ENCODE measurements around the gene CBFB.

CBFB gene

DNA sequence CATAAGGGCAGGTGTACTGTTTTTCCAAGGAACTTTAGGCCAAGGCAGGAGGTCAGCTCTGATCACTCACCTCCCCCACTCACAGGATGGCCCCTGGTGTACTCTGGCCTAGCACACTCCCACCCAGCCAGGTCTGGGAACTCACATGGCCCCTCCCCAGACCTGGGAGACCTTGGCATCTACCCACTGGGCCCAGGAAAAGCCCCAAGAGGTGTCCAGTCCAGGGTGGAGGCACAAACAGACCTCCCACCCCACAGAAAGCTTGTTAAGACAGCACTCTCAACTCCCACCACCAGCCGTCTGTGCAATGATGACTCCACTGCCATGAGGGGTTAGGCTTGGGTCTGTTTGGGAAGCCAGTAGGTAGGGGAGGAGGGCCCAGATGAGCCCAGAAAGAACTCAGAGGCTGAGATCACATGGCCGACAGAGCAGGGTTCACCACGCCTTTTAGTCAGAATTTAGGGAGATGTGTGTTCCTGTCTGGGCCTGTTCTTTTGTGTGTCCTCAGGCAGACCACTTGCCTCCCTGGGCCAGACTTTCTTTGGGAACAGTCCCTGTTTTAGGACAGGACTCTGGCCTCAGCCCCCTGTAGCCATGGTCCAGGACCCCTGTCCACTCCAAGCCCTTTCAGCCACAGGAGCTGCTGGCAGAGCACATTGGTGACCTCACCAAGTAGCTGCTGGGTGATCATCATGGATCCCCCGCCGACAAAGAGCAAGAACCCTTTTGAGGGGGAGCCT, 12.1 kb upstream of the CBFB start:
- ChIA-PET CTCF (interaction anchor here (1.0 to 8.7 kb wide), 37 partner anchors 8 to 217 kb away, joined by 3 to 207 read pairs (median 10); partner anchors contain the start of genes B3GNT9, CBFB, CES3 and EXOC3L1), POLR2A (interaction anchor here (0.6 kb wide), 1 partner anchor 119 kb away, joined by 3 read pairs; no protein-coding TSS in a partner anchor)
- TF ChIP-seq, protein P1, sequence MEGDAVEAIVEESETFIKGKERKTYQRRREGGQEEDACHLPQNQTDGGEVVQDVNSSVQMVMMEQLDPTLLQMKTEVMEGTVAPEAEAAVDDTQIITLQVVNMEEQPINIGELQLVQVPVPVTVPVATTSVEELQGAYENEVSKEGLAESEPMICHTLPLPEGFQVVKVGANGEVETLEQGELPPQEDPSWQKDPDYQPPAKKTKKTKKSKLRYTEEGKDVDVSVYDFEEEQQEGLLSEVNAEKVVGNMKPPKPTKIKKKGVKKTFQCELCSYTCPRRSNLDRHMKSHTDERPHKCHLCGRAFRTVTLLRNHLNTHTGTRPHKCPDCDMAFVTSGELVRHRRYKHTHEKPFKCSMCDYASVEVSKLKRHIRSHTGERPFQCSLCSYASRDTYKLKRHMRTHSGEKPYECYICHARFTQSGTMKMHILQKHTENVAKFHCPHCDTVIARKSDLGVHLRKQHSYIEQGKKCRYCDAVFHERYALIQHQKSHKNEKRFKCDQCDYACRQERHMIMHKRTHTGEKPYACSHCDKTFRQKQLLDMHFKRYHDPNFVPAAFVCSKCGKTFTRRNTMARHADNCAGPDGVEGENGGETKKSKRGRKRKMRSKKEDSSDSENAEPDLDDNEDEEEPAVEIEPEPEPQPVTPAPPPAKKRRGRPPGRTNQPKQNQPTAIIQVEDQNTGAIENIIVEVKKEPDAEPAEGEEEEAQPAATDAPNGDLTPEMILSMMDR (IDR thresholded peaks at IDR 0.05; ENCODE audit: control extremely low read depth, extremely low read depth, low read depth, missing control alignments), result no peak
- no peak for DNase-seq (ENCODE audit: extremely low spot score)

DNA sequence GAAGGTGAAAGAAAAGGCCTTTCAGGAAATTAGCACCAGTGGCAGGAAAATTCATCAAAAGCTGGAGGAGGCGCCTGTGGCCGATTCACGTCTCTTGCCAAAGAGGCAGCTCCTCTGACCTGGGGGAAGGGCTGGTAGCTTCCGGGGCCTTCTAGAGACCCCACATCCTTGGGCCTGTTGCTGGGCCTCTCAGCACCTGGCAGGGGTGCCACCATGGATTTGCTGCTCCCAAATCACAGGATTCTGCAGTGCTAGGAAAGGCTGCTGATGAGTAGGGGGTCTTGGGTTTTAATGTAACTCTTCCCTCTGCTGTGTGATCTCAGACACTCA, 11.6 kb upstream of the CBFB start:
- ChIA-PET CTCF (interaction anchor here (0.6 to 8.7 kb wide), 55 partner anchors 8 to 384 kb away, joined by 3 to 207 read pairs (median 7); partner anchors contain the start of genes B3GNT9, CBFB, CES3 and EXOC3L1), POLR2A (interaction anchor here (0.5 to 1.0 kb wide), 3 partner anchors 122 to 1067 kb away, joined by 4 to 10 read pairs (median 4); partner anchors contain the start of gene B3GNT9)
- TF ChIP-seq, protein P1 (IDR thresholded peaks at IDR 0.05; ENCODE audit: control extremely low read depth, extremely low read depth, low read depth, missing control alignments), result no peak
- DNase-seq (ENCODE audit: extremely low spot score), result no peak

DNA sequence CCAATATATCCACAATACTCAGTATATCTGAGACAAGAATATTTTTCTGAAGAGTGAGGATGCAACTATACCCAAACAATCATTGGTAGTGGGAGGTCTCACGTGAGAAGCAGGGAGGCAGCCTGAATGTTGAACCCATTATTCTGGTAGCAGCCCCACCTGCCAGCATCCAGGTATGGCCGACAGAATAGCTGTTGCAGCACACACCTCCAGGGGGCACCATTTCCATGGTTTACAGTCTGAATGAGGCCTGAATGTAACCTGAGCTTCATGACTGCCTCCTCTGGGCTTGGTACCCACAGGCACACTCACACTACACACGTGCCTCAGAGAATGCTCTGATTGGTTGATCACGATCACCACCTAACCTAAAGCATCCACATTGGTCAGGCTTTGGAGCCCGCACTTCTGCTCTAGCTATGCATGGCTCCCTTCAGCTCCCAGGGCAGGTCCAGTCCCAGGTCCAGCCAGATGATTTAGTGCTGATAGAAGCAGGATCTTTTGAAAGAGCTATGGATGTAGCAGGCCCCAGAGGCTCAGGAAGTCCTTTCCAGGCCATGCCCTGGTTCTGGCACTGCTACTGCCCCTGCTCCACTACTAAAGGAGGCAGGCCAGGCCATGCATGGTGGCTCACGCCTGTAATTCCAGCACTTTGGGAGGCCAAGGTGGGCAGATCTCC, 11.0 kb upstream of the CBFB start:
- CTCF ChIA-PET, result interaction anchor here (0.6 to 8.7 kb wide), 68 partner anchors 9 to 384 kb away, joined by 3 to 207 read pairs (median 6); partner anchors contain the start of genes B3GNT9, CBFB, CES3 and EXOC3L1
- TF ChIP-seq, protein P1 (IDR thresholded peaks at IDR 0.05; ENCODE audit: control extremely low read depth, extremely low read depth, low read depth, missing control alignments), result peak; percentile 86
- POLR2A ChIA-PET, result interaction anchor here (0.5 to 1.0 kb wide), 3 partner anchors 121 to 1067 kb away, joined by 4 to 10 read pairs (median 4); partner anchors contain the start of gene B3GNT9
- peak; percentile 83 for DNase-seq (ENCODE audit: extremely low spot score)

DNA sequence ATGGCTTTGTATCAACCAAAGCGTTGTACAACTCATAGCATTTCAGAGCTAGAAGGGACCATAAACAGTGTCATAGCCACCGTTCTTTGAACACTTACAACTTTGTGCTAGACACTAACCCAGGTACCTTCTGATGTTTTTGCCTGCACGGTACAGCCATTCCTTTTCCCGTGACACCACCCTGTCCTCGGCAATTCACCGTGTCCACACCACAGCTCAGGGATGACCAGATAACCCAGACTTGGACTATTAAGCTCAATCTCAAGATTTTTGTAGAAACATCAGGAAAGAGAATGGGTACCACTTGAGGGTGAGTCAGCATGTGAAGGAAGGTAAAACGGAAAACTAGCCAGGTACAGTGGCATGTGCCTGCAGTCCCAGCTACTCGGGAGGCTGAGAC, 9.8 kb upstream of the CBFB start:
- ChIA-PET CTCF (interaction anchor here (1.0 to 8.7 kb wide), 26 partner anchors 8 to 209 kb away, joined by 3 to 207 read pairs (median 12); partner anchors contain the start of genes B3GNT9, CBFB, CES3 and FBXL8), POLR2A (no interaction called here)
- TF ChIP-seq, protein P1 (IDR thresholded peaks at IDR 0.05; ENCODE audit: control extremely low read depth, extremely low read depth, low read depth, missing control alignments), result no peak
- peak; percentile 1 for DNase-seq (ENCODE audit: extremely low spot score)

DNA sequence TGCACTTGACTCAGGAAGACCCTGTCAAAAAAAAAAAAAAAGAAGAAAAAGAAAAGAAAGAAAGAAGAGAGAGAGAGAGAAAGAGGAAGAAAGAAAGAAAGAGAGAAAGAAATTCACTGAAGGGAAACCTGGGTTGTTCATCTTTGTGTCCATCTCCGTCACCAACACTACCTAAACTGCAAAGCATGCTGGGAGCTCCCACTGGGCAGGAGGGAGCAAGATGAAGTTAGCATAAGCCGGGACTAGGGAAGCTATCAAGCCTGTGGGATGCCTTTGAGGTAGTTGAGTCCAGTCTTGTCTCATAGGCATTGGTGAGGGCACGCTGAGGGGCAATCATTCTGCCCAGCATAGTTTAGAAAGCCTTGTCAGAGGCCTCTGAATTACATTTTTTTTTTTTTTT, 7.6 kb upstream of the CBFB start:
- TF ChIP-seq, protein P1 (IDR thresholded peaks at IDR 0.05; ENCODE audit: control extremely low read depth, extremely low read depth, low read depth, missing control alignments), result no peak
- POLR2A ChIA-PET, result no interaction called here
- DNase-seq (ENCODE audit: extremely low spot score), result no peak
- CTCF ChIA-PET, result interaction anchor here (8.2 kb wide), 1 partner anchor 134 kb away, joined by 207 read pairs; the partner anchor contains the start of genes B3GNT9, FBXL8 and TRADD

DNA sequence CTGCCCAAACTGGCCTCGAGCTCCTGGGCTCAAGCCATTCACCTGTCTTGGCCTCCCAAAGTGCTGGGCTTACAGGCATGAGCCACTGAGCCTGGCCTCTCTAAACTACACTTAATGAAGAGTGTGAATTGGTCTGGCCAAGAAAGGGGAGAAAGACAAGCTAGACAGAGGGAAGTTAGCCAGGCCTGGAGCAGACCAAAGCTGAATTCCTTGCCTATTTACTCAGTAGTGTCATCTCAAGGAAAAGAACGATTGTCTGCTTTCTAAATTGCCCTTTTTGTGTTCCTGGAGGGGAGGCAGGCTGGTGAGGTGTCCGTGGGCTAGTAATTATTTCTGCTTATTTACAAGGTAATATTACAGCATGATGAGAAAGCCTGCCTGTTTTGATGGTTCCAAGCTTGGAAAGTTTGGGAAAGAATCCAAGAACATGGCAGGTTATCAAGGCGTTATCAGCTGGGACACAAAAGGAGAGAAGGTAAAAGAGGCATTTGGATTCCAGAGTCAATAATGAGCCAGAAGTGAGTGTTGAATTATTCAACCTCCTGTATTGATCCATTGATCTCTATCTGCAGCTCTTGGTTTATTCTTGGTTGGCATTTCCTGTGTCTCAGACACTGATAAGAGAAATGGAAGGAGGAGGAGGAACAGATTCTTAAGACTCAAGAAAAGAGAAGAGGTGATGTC, 6.3 kb upstream of the CBFB start:
- TF ChIP-seq, protein P1 (IDR thresholded peaks at IDR 0.05; ENCODE audit: control extremely low read depth, extremely low read depth, low read depth, missing control alignments), result no peak
- ChIA-PET CTCF (interaction anchor here (0.8 to 8.2 kb wide), 6 partner anchors 9 to 163 kb away, joined by 3 to 207 read pairs (median 4); partner anchors contain the start of genes B3GNT9, FBXL8 and TRADD), POLR2A (interaction anchor here (0.6 kb wide), 1 partner anchor 1697 kb away, joined by 3 read pairs; no protein-coding TSS in a partner anchor)
- no peak for DNase-seq (ENCODE audit: extremely low spot score)

Measured in GM10248 (cell line).